GM23338 (cell line): Measurements from ENCODE around the gene TUBG2. TPM values are rescaled to one million over a fixed set of nuclear protein-coding genes. Genes with fewer than 3 reads are reported as not detected.

Source experiments
- ATAC-seq: fragments of 200-7000 bp; cut with Tn5 transposase; 3 replicates; pipeline ENCODE4 v1.9.1; 2020
- DNase-seq: peaks from one replicate; pipeline ENCODE4 v3.0.0-alpha.2; 2015; ENCODE audit warnings: low spot score
- H2AFZ ChIP-seq: fragments of 200-600 bp; sonication (generic); 2 replicates; pipeline ENCODE4 v1.8.0; 2016; ENCODE audit warnings: antibody characterized with exemption, mild to moderate bottlenecking, moderate library complexity
- H3F3A ChIP-seq: fragments of 200-600 bp; sonication (generic); replicated peaks from 2 replicates; pipeline ENCODE4 v1.8.0; 2017; ENCODE audit warnings: antibody characterized with exemption, mixed run types, low read depth
- H3K27ac ChIP-seq: fragments of 200-600 bp; sonication (generic); 2 replicates; pipeline ENCODE4 v1.6.1; 2016; ENCODE audit warnings: low read depth
- H3K27me3 ChIP-seq: fragments of 200-600 bp; sonication (generic); 2 replicates; pipeline ENCODE4 v1.8.0; 2016; ENCODE audit warnings: mild to moderate bottlenecking, mixed run types, moderate library complexity; ENCODE audit not compliant: insufficient read depth
- H3K36me3 ChIP-seq: fragments of 200-600 bp; sonication (generic); 2 replicates; pipeline ENCODE4 v1.8.0; 2016; ENCODE audit warnings: mild to moderate bottlenecking; ENCODE audit not compliant: insufficient read depth
- H3K4me1 ChIP-seq: fragments of 200-600 bp; sonication (generic); 2 replicates; pipeline ENCODE4 v1.8.0; 2016; ENCODE audit warnings: mild to moderate bottlenecking, moderate library complexity; ENCODE audit not compliant: insufficient read depth
- H3K4me2 ChIP-seq: fragments of 200-600 bp; sonication (generic); 2 replicates; pipeline ENCODE4 v1.7.1; 2017; ENCODE audit warnings: mixed run types
- H3K4me3 ChIP-seq: fragments of 200-600 bp; sonication (generic); 2 replicates; pipeline ENCODE4 v1.6.1; 2016; ENCODE audit warnings: mixed run types
- H3K79me2 ChIP-seq: fragments of 200-600 bp; sonication (generic); replicated peaks from 2 replicates; pipeline ENCODE4 v1.8.0; 2017; ENCODE audit warnings: mild to moderate bottlenecking; ENCODE audit not compliant: insufficient read depth
- H3K9me2 ChIP-seq: fragments of 200-600 bp; sonication (generic); 2 replicates; pipeline ENCODE4 v1.8.0; 2017; ENCODE audit not compliant: insufficient read depth
- H4K20me1 ChIP-seq: fragments of 200-600 bp; sonication (generic); replicated peaks from 2 replicates; pipeline ENCODE4 v1.8.0; 2017; ENCODE audit warnings: mild to moderate bottlenecking; ENCODE audit not compliant: insufficient read depth
- H3K27ac Mint-ChIP-seq: 2 replicates; pipeline ENCODE4 v1.8.0; 2020; ENCODE audit warnings: inconsistent platforms, mild to moderate bottlenecking, moderate library complexity, mixed read lengths
- H3K27me3 Mint-ChIP-seq: 3 replicates; pipeline ENCODE4 v1.8.0; 2022; ENCODE audit warnings: low read depth, mild to moderate bottlenecking, moderate library complexity, mixed read lengths, inconsistent platforms; ENCODE audit not compliant: insufficient read depth, poor library complexity
- H3K36me3 Mint-ChIP-seq: 3 replicates; pipeline ENCODE4 v1.8.0; 2021; ENCODE audit warnings: low read depth, mild to moderate bottlenecking, inconsistent platforms, moderate library complexity, mixed read lengths
- H3K4me1 Mint-ChIP-seq: 3 replicates; pipeline ENCODE4 v1.8.0; 2020; ENCODE audit warnings: mild to moderate bottlenecking, inconsistent platforms, mixed read lengths
- H3K4me3 Mint-ChIP-seq: 3 replicates; pipeline ENCODE4 v1.8.0; 2021; ENCODE audit warnings: moderate library complexity, mild to moderate bottlenecking, inconsistent platforms, mixed read lengths
- H3K9me3 Mint-ChIP-seq: 3 replicates; pipeline ENCODE4 v1.8.0; 2020; ENCODE audit warnings: moderate library complexity, mild to moderate bottlenecking, inconsistent platforms, mixed read lengths
- CREB1 ChIP-seq: fragments of 250-450 bp; sonication (Bioruptor Pico); IDR thresholded peaks from 2 replicates; pipeline ENCODE4 v1.5.0; 2020; ENCODE audit warnings: low read depth, mild to moderate bottlenecking, moderate library complexity
- EZH2 ChIP-seq: fragments of 200-600 bp; sonication (generic); IDR thresholded peaks from one replicate; pipeline ENCODE4 v1.8.0; 2017; ENCODE audit warnings: antibody characterized with exemption, mild to moderate bottlenecking, low read depth; ENCODE audit not compliant: unreplicated experiment
- EZH2phosphoT487 ChIP-seq: fragments of 200-600 bp; sonication (generic); IDR thresholded peaks from one replicate; pipeline ENCODE4 v1.8.1; 2018; ENCODE audit warnings: antibody characterized with exemption; ENCODE audit not compliant: unreplicated experiment
- JUNB ChIP-seq: IDR thresholded peaks from one replicate; pipeline ENCODE4 v1.6.1; 2016; ENCODE audit warnings: antibody characterized with exemption; ENCODE audit not compliant: unreplicated experiment
- POLR2AphosphoS5 ChIP-seq: IDR thresholded peaks from 2 replicates; pipeline ENCODE4 v1.6.1; 2016; ENCODE audit warnings: antibody characterized with exemption, low read depth
- STAT1 ChIP-seq: IDR thresholded peaks from one replicate; pipeline ENCODE4 v1.6.1; 2016; ENCODE audit warnings: antibody characterized with exemption; ENCODE audit not compliant: unreplicated experiment
- ZNF114 ChIP-seq: fragments of 250-450 bp; sonication (Bioruptor Pico); IDR thresholded peaks from 2 replicates; pipeline ENCODE4 v1.5.0; 2020; ENCODE audit warnings: mild to moderate bottlenecking, moderate library complexity
- ZNF331 ChIP-seq: fragments of 250-450 bp; sonication (Bioruptor Pico); IDR thresholded peaks from 2 replicates; pipeline ENCODE4 v1.5.0; 2020; ENCODE audit warnings: low read depth, mild to moderate bottlenecking, moderate library complexity
- polyA plus RNA-seq: library from polyadenylated mRNA; unstranded; fragments of >200 nt; fragmentation: Nextera tagmentation; extraction: Ambion mirVana; gene quantifications from 2 replicates; pipeline ENCODE4 v1.2.1, GENCODE V29; 2016
- total RNA-seq: library from RNA; depleted of rRNA; stranded (reverse); fragments of >200 nt; shearing (Covaris generic); gene quantifications from 2 replicates; pipeline ENCODE4 v1.2.3, GENCODE V29; 2014
- TF ChIP-seq, protein P1 (sequence below): IDR thresholded peaks from 2 replicates; pipeline ENCODE4 v1.6.1; 2016; ENCODE audit warnings: antibody characterized with exemption
- TF ChIP-seq, protein P2 (sequence below), 2 experiments: fragments of 200-600 bp in 1 of 2; sonication (generic) in 1 of 2; conservative IDR thresholded peaks; 2 replicates each; pipeline versions ENCODE4 v1.5.1 to v1.6.1; 2016 to 2017; ENCODE audit warnings: antibody characterized with exemption in 2 of 2, low read depth in 2 of 2, mild to moderate bottlenecking in 2 of 2, moderate library complexity in 1 of 2
- TF ChIP-seq, protein P3 (sequence below): IDR thresholded peaks from one replicate; pipeline ENCODE4 v1.6.1; 2018; ENCODE audit warnings: antibody characterized with exemption; ENCODE audit not compliant: unreplicated experiment

TUBG2 gene
- total and polyA plus RNA-seq, 2 experiments from 2014 or later: 18.2 to 19.0 TPM

DNA sequence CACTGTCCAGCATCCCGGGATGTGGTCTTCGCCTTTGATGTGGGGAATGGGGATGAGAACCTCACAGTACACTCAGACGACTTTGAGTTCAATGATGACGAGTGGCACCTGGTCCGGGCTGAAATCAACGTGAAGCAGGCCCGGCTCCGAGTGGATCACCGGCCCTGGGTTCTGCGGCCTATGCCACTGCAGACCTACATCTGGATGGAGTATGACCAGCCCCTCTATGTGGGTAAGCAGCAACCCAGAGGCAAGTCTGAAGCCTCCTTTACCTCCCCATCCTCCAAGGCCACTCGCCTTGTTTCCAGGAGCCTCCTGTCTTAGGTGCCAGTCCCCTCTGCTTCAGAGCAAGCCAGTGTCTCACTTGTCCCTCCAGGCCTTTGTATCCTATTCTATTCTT is 33.4 kb downstream of the TUBG2 start:
- TF ChIP-seq EZH2phosphoT487: no peak
- no peak for TF ChIP-seq POLR2AphosphoS5
- TF ChIP-seq ZNF114: no peak
- TF ChIP-seq, protein P1, sequence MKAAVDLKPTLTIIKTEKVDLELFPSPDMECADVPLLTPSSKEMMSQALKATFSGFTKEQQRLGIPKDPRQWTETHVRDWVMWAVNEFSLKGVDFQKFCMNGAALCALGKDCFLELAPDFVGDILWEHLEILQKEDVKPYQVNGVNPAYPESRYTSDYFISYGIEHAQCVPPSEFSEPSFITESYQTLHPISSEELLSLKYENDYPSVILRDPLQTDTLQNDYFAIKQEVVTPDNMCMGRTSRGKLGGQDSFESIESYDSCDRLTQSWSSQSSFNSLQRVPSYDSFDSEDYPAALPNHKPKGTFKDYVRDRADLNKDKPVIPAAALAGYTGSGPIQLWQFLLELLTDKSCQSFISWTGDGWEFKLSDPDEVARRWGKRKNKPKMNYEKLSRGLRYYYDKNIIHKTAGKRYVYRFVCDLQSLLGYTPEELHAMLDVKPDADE: no peak
- TF ChIP-seq, protein P2, sequence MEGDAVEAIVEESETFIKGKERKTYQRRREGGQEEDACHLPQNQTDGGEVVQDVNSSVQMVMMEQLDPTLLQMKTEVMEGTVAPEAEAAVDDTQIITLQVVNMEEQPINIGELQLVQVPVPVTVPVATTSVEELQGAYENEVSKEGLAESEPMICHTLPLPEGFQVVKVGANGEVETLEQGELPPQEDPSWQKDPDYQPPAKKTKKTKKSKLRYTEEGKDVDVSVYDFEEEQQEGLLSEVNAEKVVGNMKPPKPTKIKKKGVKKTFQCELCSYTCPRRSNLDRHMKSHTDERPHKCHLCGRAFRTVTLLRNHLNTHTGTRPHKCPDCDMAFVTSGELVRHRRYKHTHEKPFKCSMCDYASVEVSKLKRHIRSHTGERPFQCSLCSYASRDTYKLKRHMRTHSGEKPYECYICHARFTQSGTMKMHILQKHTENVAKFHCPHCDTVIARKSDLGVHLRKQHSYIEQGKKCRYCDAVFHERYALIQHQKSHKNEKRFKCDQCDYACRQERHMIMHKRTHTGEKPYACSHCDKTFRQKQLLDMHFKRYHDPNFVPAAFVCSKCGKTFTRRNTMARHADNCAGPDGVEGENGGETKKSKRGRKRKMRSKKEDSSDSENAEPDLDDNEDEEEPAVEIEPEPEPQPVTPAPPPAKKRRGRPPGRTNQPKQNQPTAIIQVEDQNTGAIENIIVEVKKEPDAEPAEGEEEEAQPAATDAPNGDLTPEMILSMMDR (conservative IDR thresholded peaks at IDR 0.05; ENCODE audit: low read depth in 2 of 2): no peak
- TF ChIP-seq JUNB: no peak
- no peak for TF ChIP-seq CREB1 (CRISPR knock-in tag)
- TF ChIP-seq, protein P3, sequence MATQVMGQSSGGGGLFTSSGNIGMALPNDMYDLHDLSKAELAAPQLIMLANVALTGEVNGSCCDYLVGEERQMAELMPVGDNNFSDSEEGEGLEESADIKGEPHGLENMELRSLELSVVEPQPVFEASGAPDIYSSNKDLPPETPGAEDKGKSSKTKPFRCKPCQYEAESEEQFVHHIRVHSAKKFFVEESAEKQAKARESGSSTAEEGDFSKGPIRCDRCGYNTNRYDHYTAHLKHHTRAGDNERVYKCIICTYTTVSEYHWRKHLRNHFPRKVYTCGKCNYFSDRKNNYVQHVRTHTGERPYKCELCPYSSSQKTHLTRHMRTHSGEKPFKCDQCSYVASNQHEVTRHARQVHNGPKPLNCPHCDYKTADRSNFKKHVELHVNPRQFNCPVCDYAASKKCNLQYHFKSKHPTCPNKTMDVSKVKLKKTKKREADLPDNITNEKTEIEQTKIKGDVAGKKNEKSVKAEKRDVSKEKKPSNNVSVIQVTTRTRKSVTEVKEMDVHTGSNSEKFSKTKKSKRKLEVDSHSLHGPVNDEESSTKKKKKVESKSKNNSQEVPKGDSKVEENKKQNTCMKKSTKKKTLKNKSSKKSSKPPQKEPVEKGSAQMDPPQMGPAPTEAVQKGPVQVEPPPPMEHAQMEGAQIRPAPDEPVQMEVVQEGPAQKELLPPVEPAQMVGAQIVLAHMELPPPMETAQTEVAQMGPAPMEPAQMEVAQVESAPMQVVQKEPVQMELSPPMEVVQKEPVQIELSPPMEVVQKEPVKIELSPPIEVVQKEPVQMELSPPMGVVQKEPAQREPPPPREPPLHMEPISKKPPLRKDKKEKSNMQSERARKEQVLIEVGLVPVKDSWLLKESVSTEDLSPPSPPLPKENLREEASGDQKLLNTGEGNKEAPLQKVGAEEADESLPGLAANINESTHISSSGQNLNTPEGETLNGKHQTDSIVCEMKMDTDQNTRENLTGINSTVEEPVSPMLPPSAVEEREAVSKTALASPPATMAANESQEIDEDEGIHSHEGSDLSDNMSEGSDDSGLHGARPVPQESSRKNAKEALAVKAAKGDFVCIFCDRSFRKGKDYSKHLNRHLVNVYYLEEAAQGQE: no peak
- no peak for TF ChIP-seq STAT1
- TF ChIP-seq EZH2: no peak
- no peaks in the 10 kb centered on the region for H3K27me3 ChIP-seq
- H3K36me3 ChIP-seq: no peaks in the 10 kb centered on the region
- Mint-ChIP-seq H3K9me3 (no peaks in the 10 kb centered on the region; the same call in 2 of the 3 replicates), H3K4me3 (no peak overlapping the region), H3K27me3 (peaks cover 15% of the 10 kb centered on the region), H3K36me3 (peaks cover 22% of the 10 kb centered on the region), H3K27ac (no peak overlapping the region), H3K4me1 (peaks cover 7% of the 10 kb centered on the region; the same call in 2 of the 3 replicates)
- H3K4me2 ChIP-seq: no peak overlapping the region
- no peak for ATAC-seq
- H3K4me3 ChIP-seq: no peak overlapping the region
- H3K9me2 ChIP-seq: no peaks in the 10 kb centered on the region
- H3K79me2 ChIP-seq: no peaks in the 10 kb centered on the region
- H4K20me1 ChIP-seq: no peaks in the 10 kb centered on the region
- no peak for DNase-seq
- no peak overlapping the region for H2AFZ ChIP-seq
- no peaks in the 10 kb centered on the region for H3F3A ChIP-seq
- H3K27ac ChIP-seq: no peak overlapping the region
- H3K4me1 ChIP-seq: no peaks in the 10 kb centered on the region; the same call in 1 of the 2 replicates

DNA sequence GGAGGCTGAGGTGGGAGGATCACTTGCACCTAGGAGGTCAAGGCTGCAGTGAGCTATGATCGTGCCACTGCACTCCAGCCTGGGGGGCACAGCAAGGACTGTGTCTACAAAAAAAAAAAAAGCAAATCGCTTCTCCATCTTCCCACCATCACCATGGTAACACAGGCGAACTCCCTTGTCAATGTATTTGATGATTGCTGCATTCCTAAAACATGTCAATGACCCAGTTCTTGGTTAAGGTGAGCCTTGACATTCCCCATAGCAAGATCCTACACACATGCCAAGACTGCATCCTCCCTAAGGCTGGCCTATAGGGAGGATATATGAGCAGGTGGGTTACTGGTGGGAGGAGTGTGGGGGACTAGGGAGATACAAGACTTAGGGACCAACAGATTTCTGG is 35.4 kb downstream of the TUBG2 start:
- H3K27me3 Mint-ChIP-seq: peaks cover 20% of the 10 kb centered on the region
- H3K27ac Mint-ChIP-seq: no peak overlapping the region
- Histone ChIP-seq H4K20me1 (no peaks in the 10 kb centered on the region; the same call in 1 of the 2 replicates), H2AFZ (no peak overlapping the region), H3K79me2 (no peaks in the 10 kb centered on the region), H3K4me1 (no peaks in the 10 kb centered on the region; the same call in 1 of the 2 replicates), H3K36me3 (no peaks in the 10 kb centered on the region), H3K27me3 (no peaks in the 10 kb centered on the region), H3K9me2 (no peaks in the 10 kb centered on the region), H3K4me2 (no peak overlapping the region), H3K27ac (no peak overlapping the region), H3K4me3 (no peak overlapping the region), H3F3A (no peaks in the 10 kb centered on the region)
- peaks cover 17% of the 10 kb centered on the region for H3K36me3 Mint-ChIP-seq
- H3K9me3 Mint-ChIP-seq: no peaks in the 10 kb centered on the region; the same call in 2 of the 3 replicates
- no peak overlapping the region for H3K4me3 Mint-ChIP-seq
- H3K4me1 Mint-ChIP-seq: peaks cover 7% of the 10 kb centered on the region
- ATAC-seq: no peak
- no peak for DNase-seq
- TF ChIP-seq ZNF331 (CRISPR knock-in tag): no peak
- TF ChIP-seq, protein P3: no peak
- TF ChIP-seq, protein P2 (conservative IDR thresholded peaks at IDR 0.05; ENCODE audit: low read depth in 2 of 2): no peak
- TF ChIP-seq JUNB: no peak
